ENCODE measurements around the gene ARHGAP26. TPM values are rescaled to one million over a fixed set of nuclear protein-coding genes. Genes with fewer than 3 reads are reported as not detected.

The ARHGAP26 gene
- total and polyA plus RNA-seq, 10 donors = 4.2 to 148 (median 55.5) TPM

GRCh38 chr5:142810081-142810480 is 39.9 kb downstream of the ARHGAP26 start:
- Histone ChIP-seq H3K4me1 (peaks cover 15 to 100% (median 61%) of the 10 kb centered on the region in 6 donors), H3K27me3 (replicated peaks in 1 of 7) (no peaks in the 10 kb centered on the region), H3K9me3 (no peaks in the 10 kb centered on the region), H3K27ac (peak overlapping the region in 3 of 8 donors; percentile 57 to 82 (median 67)), H3K4me3 (peak overlapping the region in 1 of 8 donors; percentile 1), H3K36me3 (no peaks in the 10 kb centered on the region)
- TF ChIP-seq POLR2A (IDR thresholded peaks at IDR 0.05) (no peak), POLR2AphosphoS5 (IDR thresholded peaks at IDR 0.05) (no peak), CTCF (IDR thresholded peaks at IDR 0.05 in 8 of 11, conservative IDR thresholded peaks at IDR 0.05 in 3 of 11) (no peak)
- DNase-seq = no peak
- intact Hi-C loops (cut with DNase I; ENCODE audit: low total_unique reads) = no loop called here
- 61 to 83% (median 68%) methylated on average over 1 of the region's 1 CpG for WGBS, 5 donors

GRCh38 chr5:142810743-142811290 is 40.6 kb downstream of the ARHGAP26 start:
- no peaks in the 10 kb centered on the region for H3K36me3 ChIP-seq
- intact Hi-C loops (cut with DNase I; ENCODE audit: low total_unique reads) = no loop called here
- DNase-seq = no peak
- WGBS, 5 donors = 88 to 92% (median 89%) methylated on average over 6 of the region's 6 CpGs
- TF ChIP-seq POLR2A (IDR thresholded peaks at IDR 0.05) = no peak
- TF ChIP-seq POLR2AphosphoS5 (IDR thresholded peaks at IDR 0.05) = no peak
- no peak for TF ChIP-seq CTCF (IDR thresholded peaks at IDR 0.05 in 8 of 11, conservative IDR thresholded peaks at IDR 0.05 in 3 of 11)
- peaks cover 15 to 100% (median 60%) of the 10 kb centered on the region in 6 donors for H3K4me1 ChIP-seq
- H3K27ac ChIP-seq = peak overlapping the region in 4 of 8 donors; percentile 74 to 85 (median 79)
- H3K27me3 ChIP-seq (replicated peaks in 1 of 7) = no peaks in the 10 kb centered on the region
- no peaks in the 10 kb centered on the region for H3K9me3 ChIP-seq
- H3K4me3 ChIP-seq = no peak overlapping the region

- H3K4me3 ChIP-seq = peak overlapping the region in 1 of 8 donors; percentile 36
- 53 to 62% (median 57%) methylated on average over 10 of the region's 10 CpGs for WGBS, 5 donors
- DNase-seq = no peak
- peaks cover 15 to 100% (median 64%) of the 10 kb centered on the region in 6 donors for H3K4me1 ChIP-seq
- no peaks in the 10 kb centered on the region for H3K9me3 ChIP-seq
- TF ChIP-seq POLR2AphosphoS5 (IDR thresholded peaks at IDR 0.05) = no peak
- TF ChIP-seq CTCF (IDR thresholded peaks at IDR 0.05 in 8 of 11, conservative IDR thresholded peaks at IDR 0.05 in 3 of 11) = no peak
- no peak for TF ChIP-seq POLR2A (IDR thresholded peaks at IDR 0.05)
- H3K27ac ChIP-seq = peak overlapping the region in 7 of 8 donors; percentile 11 to 85 (median 74)
- H3K36me3 ChIP-seq = no peaks in the 10 kb centered on the region
- intact Hi-C loops (cut with DNase I; ENCODE audit: low total_unique reads) = no loop called here
- no peaks in the 10 kb centered on the region for H3K27me3 ChIP-seq (replicated peaks in 1 of 7)
Measured at GRCh38 chr5:142811866-142812557, 41.8 kb downstream of the ARHGAP26 start.

GRCh38 chr5:142813220-142813619 is 43.0 kb downstream of the ARHGAP26 start:
- Histone ChIP-seq H3K27ac (peak overlapping the region in 3 of 8 donors; percentile 47 to 85 (median 82)), H3K4me1 (peaks cover 8 to 100% (median 58%) of the 10 kb centered on the region in 6 donors), H3K4me3 (no peak overlapping the region), H3K27me3 (replicated peaks in 1 of 7) (no peaks in the 10 kb centered on the region), H3K9me3 (no peaks in the 10 kb centered on the region), H3K36me3 (no peaks in the 10 kb centered on the region)
- WGBS, 5 donors = 85 to 98% (median 96%) methylated on average over 3 of the region's 3 CpGs
- DNase-seq = no peak
- intact Hi-C loops (cut with DNase I; ENCODE audit: low total_unique reads) = no loop called here
- TF ChIP-seq POLR2AphosphoS5 (IDR thresholded peaks at IDR 0.05) = no peak
- no peak for TF ChIP-seq CTCF (IDR thresholded peaks at IDR 0.05 in 8 of 11, conservative IDR thresholded peaks at IDR 0.05 in 3 of 11)
- TF ChIP-seq POLR2A (IDR thresholded peaks at IDR 0.05) = no peak
